ENCODE measurements around the gene AFF4. TPM values are rescaled to one million over a fixed set of nuclear protein-coding genes. Genes with fewer than 3 reads are reported as not detected.

The AFF4 gene
- polyA plus RNA-seq, 3 donors: 9.7 to 17.7 (median 17.6) TPM

DNA sequence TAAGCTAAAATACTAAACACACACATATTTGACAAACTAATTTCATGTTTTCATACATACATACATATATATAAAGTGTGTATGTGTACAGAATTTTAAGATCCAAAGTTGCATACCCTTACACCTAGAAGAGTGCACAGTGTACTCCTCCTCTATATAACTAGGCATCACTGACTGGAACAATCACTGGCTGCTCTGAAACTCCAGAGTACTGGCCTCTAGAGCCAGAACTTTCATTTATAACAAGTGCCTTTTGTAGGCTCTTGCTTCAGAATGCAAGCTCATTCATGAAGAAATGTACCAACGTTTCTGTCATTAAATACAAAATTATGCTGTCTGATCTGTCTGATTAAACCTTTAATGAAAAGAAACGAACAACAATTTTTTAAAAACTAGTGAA, 86.0 kb downstream of the AFF4 start:
- Mint-ChIP-seq H3K4me3 (no peak overlapping the region), H3K27me3 (ENCODE audit: low read depth in 3 of 3) (peaks cover 0 to 2% (median 0%) of the 10 kb centered on the region in 3 donors), H3K36me3 (peaks cover 59 to 75% of the 10 kb centered on the region in 2 donors), H3K27ac (no peak overlapping the region), H3K9me3 (no peaks in the 10 kb centered on the region), H3K4me1 (no peaks in the 10 kb centered on the region)
- Histone ChIP-seq H2AFZ (ENCODE audit: insufficient read depth, low read depth, low read length, poor library complexity, severe bottlenecking) (no peak overlapping the region), H3K9ac (ENCODE audit: insufficient read depth, low read length, poor library complexity, severe bottlenecking) (no peak overlapping the region), H3K79me2 (ENCODE audit: insufficient read depth, low read length) (no peaks in the 10 kb centered on the region), H4K20me1 (ENCODE audit: insufficient read depth, low read length) (peaks cover 5% of the 10 kb centered on the region), H3K4me3 (replicated peaks in 1 of 3; ENCODE audit: low read depth in 2 of 3, low read length in 3 of 3) (no peak overlapping the region), H3K9me3 (replicated peaks in 1 of 2; ENCODE audit: control insufficient read depth in 1 of 2, insufficient read depth in 1 of 2, low read length in 2 of 2) (no peaks in the 10 kb centered on the region), H3K27me3 (ENCODE audit: control insufficient read depth in 2 of 2, insufficient read depth in 2 of 2, low read length in 2 of 2) (no peaks in the 10 kb centered on the region), H3K27ac (ENCODE audit: low read depth in 1 of 2, low read length in 2 of 2) (no peak overlapping the region), H3K4me1 (ENCODE audit: control insufficient read depth in 1 of 2, insufficient read depth in 2 of 2, low read length in 2 of 2) (no peaks in the 10 kb centered on the region), H3K4me2 (replicated peaks; ENCODE audit: extremely low read depth, low read length, poor library complexity, severe bottlenecking) (no peak overlapping the region), H3K36me3 (replicated peaks in 1 of 2; ENCODE audit: control insufficient read depth in 1 of 2, insufficient read depth in 2 of 2, low read length in 2 of 2) (peaks cover 54 to 89% of the 10 kb centered on the region in 2 donors)
- intact Hi-C loops (cut with micrococcal nuclease): no loop called here
- TF ChIP-seq, protein P1, sequence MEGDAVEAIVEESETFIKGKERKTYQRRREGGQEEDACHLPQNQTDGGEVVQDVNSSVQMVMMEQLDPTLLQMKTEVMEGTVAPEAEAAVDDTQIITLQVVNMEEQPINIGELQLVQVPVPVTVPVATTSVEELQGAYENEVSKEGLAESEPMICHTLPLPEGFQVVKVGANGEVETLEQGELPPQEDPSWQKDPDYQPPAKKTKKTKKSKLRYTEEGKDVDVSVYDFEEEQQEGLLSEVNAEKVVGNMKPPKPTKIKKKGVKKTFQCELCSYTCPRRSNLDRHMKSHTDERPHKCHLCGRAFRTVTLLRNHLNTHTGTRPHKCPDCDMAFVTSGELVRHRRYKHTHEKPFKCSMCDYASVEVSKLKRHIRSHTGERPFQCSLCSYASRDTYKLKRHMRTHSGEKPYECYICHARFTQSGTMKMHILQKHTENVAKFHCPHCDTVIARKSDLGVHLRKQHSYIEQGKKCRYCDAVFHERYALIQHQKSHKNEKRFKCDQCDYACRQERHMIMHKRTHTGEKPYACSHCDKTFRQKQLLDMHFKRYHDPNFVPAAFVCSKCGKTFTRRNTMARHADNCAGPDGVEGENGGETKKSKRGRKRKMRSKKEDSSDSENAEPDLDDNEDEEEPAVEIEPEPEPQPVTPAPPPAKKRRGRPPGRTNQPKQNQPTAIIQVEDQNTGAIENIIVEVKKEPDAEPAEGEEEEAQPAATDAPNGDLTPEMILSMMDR (IDR thresholded peaks at IDR 0.05): no peak
- no CpG with 5 or more reads among the region's 2 CpGs for WGBS (ENCODE audit: insufficient coverage)
- no peak for DNase-seq

DNA sequence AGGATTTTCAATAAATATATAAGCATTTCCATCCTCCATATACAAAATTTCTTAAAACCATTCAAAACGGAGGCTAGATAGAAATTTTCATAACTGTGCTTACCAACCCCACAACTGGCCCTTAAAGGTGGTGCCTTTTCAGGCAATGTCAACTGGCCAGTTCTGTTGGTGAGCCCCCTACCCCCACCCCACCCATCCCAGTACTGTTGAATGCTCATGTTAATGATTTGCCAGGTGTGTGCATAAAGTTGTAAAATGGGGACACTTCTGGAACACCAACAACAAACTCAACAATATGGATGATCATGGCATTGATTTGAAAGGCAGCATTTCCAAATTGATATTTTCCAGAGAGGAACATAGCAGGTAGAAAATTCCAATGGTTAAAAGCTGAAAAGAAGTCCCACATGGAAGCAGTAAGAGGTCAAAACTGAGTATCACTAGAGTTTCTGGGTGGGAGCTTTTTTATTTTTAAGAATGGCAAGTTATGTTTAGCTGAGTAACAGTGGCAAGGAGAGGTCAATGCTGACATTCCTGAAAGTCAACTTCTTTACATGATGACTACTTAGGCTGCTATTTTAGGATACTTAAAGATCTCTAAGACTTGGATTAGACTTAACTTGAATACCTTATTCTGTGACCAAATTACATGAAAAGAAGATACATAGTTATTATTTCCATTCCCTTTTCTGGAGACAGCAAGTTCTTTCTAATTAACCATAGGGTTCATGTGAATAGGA, 87.2 kb downstream of the AFF4 start:
- Mint-ChIP-seq H3K9me3 (no peaks in the 10 kb centered on the region), H3K4me1 (no peaks in the 10 kb centered on the region), H3K27me3 (ENCODE audit: low read depth in 3 of 3) (peaks cover 0 to 2% (median 0%) of the 10 kb centered on the region in 3 donors), H3K4me3 (no peak overlapping the region), H3K36me3 (peaks cover 51 to 71% of the 10 kb centered on the region in 2 donors), H3K27ac (no peak overlapping the region)
- intact Hi-C loops (cut with micrococcal nuclease): no loop called here
- Histone ChIP-seq H3K27ac (ENCODE audit: low read depth in 1 of 2, low read length in 2 of 2) (no peak overlapping the region), H3K4me2 (replicated peaks; ENCODE audit: extremely low read depth, low read length, poor library complexity, severe bottlenecking) (no peak overlapping the region), H3K27me3 (ENCODE audit: control insufficient read depth in 2 of 2, insufficient read depth in 2 of 2, low read length in 2 of 2) (no peaks in the 10 kb centered on the region), H3K36me3 (replicated peaks in 1 of 2; ENCODE audit: control insufficient read depth in 1 of 2, insufficient read depth in 2 of 2, low read length in 2 of 2) (peaks cover 44 to 89% of the 10 kb centered on the region in 2 donors), H2AFZ (ENCODE audit: insufficient read depth, low read depth, low read length, poor library complexity, severe bottlenecking) (no peak overlapping the region), H4K20me1 (ENCODE audit: insufficient read depth, low read length) (peaks cover 5% of the 10 kb centered on the region), H3K4me3 (replicated peaks in 1 of 3; ENCODE audit: low read depth in 2 of 3, low read length in 3 of 3) (no peak overlapping the region), H3K9me3 (replicated peaks in 1 of 2; ENCODE audit: control insufficient read depth in 1 of 2, insufficient read depth in 1 of 2, low read length in 2 of 2) (no peaks in the 10 kb centered on the region), H3K9ac (ENCODE audit: insufficient read depth, low read length, poor library complexity, severe bottlenecking) (no peak overlapping the region), H3K79me2 (ENCODE audit: insufficient read depth, low read length) (no peaks in the 10 kb centered on the region), H3K4me1 (ENCODE audit: control insufficient read depth in 1 of 2, insufficient read depth in 2 of 2, low read length in 2 of 2) (no peaks in the 10 kb centered on the region)
- DNase-seq: no peak
- no CpG with 5 or more reads among the region's 1 CpG for WGBS (ENCODE audit: insufficient coverage)
- TF ChIP-seq, protein P1 (IDR thresholded peaks at IDR 0.05): no peak
